Muscle of leg (tissue), 11 donors: ENCODE results near the gene MLN. TPM values are rescaled to one million over a fixed set of nuclear protein-coding genes. Genes with fewer than 3 reads are reported as not detected.

Source experiments
- DNase-seq: peaks from one replicate; pipeline ENCODE4 v3.0.0; 2013
- H3K27ac ChIP-seq: one replicate; pipeline ENCODE4 v1.5.1; 2013; ENCODE audit warnings: mild to moderate bottlenecking, low read length, control low read depth
- H3K27me3 ChIP-seq: one replicate; pipeline ENCODE4 v1.6.1; 2013; ENCODE audit warnings: low read length; ENCODE audit not compliant: control insufficient read depth, insufficient read depth
- H3K36me3 ChIP-seq: one replicate; pipeline ENCODE4 v1.6.1; 2013; ENCODE audit warnings: low read length; ENCODE audit not compliant: control insufficient read depth, insufficient read depth
- H3K4me1 ChIP-seq: one replicate; pipeline ENCODE4 v1.6.1; 2013; ENCODE audit warnings: low read length; ENCODE audit not compliant: control insufficient read depth, insufficient read depth
- H3K4me3 ChIP-seq: one replicate; pipeline ENCODE4 v1.5.1; 2013; ENCODE audit warnings: low read length, control low read depth
- H3K9me3 ChIP-seq: replicated peaks from 2 replicates; pipeline ENCODE4 v1.6.1; 2013; ENCODE audit warnings: low read depth, low read length; ENCODE audit not compliant: control insufficient read depth
- WGBS: methylation state at CpG from one replicate; pipeline ENCODE4 v1.1.5; 2013; ENCODE audit warnings: missing lambda C conversion rate; ENCODE audit not compliant: insufficient coverage; 5-methylcytosine and 5-hydroxymethylcytosine counted together
- polyA plus RNA-seq, 8 donors: library from polyadenylated mRNA; unstranded; fragments of 120-200 nt; gene quantifications; one replicate each; pipeline versions ENCODE4 v1.2.1 to v1.2.3, GENCODE V29; 2013; ENCODE audit warnings: inconsistent platforms in 1 of 8, low replicate concordance in 1 of 8; ENCODE audit not compliant: insufficient read length in 8 of 8, insufficient read depth in 1 of 8
- total RNA-seq: library from RNA; stranded (reverse); fragments of 120-200 nt; gene quantifications from one replicate; pipeline ENCODE4 v1.2.4, GENCODE V29; 2013

Gene MLN
- total and polyA plus RNA-seq, 9 donors: 1.2 to 4.9 TPM; not detected in 7

DNA sequence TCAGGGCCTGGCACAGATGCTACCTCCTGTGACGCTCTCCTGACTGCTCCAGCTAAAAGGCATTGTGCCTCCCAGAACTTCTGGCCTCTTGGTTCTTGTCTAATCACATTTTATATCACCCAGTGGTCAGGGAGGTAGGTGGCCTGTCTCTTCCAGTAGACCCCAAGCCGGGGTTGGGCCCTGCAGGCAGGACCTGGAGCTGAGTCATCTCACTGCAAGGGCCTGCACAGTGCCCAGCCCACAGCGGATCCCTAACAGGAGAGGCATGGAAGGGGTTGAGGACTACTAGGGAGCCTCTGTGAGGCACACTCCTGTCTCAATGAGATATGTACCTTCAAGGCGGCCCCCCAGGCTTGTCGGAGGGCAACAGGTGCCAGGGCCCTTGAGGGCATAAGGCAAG is 21.2 kb downstream of the MLN start:
- Histone ChIP-seq H3K9me3 (no peaks in the 10 kb centered on the region), H3K27me3 (no peaks in the 10 kb centered on the region), H3K27ac (no peak overlapping the region), H3K4me1 (peaks cover 27% of the 10 kb centered on the region), H3K4me3 (no peak overlapping the region), H3K36me3 (peaks cover 92% of the 10 kb centered on the region)
- 86% methylated on average over 5 of the region's 5 CpGs for WGBS
- DNase-seq: no peak

DNA sequence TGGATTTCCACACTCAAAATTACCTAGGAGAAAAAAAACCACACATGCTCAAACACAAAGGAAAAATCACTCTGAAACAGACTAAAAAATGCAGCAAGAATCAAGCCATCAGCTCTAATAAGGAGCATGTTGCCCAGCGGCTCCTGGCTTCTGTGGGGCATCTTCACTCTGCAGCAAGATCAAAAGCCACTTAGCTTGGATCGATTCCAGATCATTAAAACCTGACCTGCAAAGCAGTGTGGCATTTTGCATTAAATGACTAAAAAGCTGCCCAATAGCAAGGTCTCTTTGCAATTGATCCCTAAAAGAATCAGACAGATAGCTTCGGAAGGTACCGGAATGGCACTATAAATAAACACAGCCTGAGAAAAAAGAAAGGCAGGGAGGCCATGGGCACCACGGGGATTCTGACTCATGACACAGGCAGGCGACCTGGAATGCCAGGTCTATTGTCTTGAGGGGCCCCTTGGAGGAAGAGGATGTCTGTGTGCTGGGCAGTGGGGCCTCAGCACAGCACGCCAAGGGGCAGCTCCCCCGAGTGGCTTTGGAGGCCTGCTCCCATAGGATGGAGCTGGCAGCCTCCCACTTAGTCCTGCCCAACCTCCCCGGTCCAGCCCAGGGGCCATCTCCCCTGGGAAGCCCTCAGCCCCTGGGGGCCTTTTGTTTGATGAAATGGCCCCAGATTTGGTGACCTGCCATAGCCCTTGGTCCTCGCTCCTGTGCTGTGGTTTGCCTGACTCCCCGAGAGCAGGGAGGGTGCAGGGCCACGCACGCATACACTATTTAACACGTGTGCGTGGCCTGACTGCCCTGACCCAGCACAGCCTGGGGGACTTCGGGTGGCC is 22.4 kb downstream of the MLN start:
- H3K4me1 ChIP-seq: peaks cover 19% of the 10 kb centered on the region
- 71% methylated on average over 13 of the region's 16 CpGs for WGBS
- no peak overlapping the region for H3K27ac ChIP-seq
- H3K4me3 ChIP-seq: no peak overlapping the region
- DNase-seq: no peak
- no peaks in the 10 kb centered on the region for H3K27me3 ChIP-seq
- peaks cover 98% of the 10 kb centered on the region for H3K36me3 ChIP-seq
- no peaks in the 10 kb centered on the region for H3K9me3 ChIP-seq

DNA sequence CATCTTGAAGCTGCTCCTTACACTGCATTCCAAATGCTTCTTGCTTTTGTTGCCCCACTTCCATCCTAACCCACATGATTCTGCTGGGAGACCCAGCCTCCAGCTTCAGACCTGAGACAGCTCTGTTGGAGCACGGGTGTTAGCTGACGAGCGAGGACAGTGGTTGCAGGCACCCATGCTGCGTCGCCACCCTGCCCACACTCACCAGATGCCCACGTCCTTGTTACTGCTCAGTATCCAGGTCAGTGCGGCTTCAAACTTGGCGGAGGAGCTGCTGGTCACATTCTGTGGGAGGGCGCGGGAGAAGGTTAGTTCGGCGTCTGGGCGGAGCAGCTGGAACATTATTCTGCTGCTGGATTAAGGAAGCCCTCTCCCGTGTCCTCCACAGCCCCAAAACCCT is 23.9 kb downstream of the MLN start:
- Histone ChIP-seq H3K4me3 (no peak overlapping the region), H3K27me3 (no peaks in the 10 kb centered on the region), H3K27ac (no peak overlapping the region), H3K36me3 (peaks cover 99% of the 10 kb centered on the region), H3K9me3 (no peaks in the 10 kb centered on the region), H3K4me1 (peaks cover 6% of the 10 kb centered on the region)
- 94% methylated on average over 12 of the region's 14 CpGs for WGBS
- no peak for DNase-seq

DNA sequence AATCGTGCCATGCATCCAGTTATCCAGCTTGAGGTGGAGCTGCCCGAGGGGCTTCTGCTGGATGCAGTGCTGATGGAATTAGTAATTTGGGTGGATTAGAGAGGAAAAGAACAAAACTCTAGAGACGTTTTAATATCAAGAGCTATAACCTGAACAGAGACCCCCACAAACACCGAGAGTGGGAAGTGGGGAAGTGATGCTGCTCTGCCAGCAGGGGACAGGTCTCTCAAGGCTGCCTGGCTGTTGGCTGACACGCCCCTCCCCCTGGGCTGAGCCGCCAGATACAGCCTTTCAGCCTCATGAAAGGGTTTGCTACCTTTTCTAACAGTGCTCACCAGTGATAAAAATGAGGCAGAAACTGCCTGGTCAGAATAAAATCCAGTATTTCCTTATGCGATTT is 24.5 kb downstream of the MLN start:
- Histone ChIP-seq H3K27me3 (no peaks in the 10 kb centered on the region), H3K9me3 (no peaks in the 10 kb centered on the region), H3K27ac (no peak overlapping the region), H3K36me3 (peaks cover 98% of the 10 kb centered on the region), H3K4me1 (peaks cover 6% of the 10 kb centered on the region), H3K4me3 (no peak overlapping the region)
- no peak for DNase-seq
- WGBS: 69% methylated on average over 2 of the region's 7 CpGs

DNA sequence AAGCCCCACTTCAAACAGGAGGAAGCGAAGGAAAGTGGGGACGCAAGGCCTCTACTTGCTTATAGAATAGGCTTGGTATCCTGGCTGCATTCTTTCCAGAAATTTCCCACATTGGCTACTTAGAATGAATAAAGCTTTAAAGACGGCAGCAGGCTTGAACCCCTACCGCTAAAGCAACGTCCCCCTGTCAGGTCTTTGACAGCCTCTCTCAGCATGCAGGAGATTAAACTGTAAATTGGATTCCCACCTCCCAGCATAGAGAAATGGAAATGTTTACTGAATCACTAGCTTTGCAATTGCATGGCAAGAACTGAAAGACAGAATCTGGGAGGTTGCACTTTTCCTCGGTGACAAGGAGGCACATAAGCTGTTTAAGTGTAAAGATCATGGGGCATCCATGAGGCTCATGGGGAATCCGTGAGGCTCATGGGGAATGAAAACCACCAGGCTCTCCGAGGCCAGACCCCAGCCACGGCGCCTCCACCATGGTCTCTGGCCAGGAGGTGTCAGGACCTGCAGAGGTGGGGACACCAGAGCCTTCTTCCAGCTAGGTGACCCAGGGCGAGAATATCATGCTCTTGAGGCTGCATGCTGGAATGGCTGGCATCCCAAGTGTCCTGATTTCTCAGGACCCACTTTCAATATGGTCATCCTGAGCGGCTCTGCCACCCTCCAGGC is 25.2 kb downstream of the MLN start:
- no peak for DNase-seq
- Histone ChIP-seq H3K4me1 (peaks cover 6% of the 10 kb centered on the region), H3K27me3 (no peaks in the 10 kb centered on the region), H3K4me3 (no peak overlapping the region), H3K27ac (no peak overlapping the region), H3K9me3 (no peaks in the 10 kb centered on the region), H3K36me3 (peaks cover 96% of the 10 kb centered on the region)
- WGBS: 93% methylated on average over 9 of the region's 12 CpGs

DNA sequence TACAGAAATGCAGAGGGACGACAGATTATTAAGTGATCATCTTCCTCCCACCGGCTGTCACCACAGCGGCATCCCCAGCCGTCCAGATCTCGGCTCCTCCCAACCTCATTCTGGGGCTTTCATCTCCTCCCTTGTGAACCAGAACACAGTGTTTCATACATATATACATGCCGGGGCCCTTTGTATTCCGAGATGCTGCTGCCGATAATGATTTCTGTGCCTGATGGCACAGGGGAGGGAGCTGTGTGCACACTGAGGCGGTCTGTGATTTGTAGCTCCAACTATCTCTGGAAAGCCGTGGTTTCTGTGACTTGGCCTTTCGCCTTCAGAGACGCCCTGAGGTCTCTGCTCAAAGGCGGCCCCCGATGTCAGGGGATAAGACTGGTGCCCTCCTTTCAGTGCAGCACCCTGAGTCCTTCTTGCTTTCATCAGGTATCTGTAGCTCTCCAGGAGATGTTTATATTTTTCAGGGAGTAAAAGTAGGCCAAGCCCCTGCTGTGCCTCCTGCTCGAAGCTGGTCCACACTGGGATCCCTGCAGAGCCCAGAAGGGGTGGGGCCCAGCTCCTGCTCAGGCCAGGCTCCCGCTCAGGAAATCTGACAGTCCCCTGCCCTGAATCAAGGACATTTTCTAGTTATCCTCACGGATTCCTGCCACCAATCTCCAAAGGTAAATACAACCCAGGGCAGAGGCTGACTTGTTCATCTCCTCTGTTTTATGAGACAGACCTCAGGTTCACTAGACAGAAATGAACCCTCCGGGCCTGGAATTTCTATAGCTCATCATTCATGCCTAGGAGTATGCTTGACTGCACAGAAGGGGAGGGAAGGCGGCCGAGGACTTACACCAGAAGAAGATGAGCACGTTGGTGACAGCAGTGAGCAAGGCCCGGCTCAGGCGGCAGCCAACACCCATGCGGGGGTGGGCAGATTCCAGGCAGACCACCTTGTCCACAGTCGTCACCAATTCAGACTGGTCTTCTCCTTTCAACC is 26.1 kb downstream of the MLN start:
- peaks cover 9% of the 10 kb centered on the region for H3K4me1 ChIP-seq
- H3K27me3 ChIP-seq: no peaks in the 10 kb centered on the region
- H3K9me3 ChIP-seq: no peaks in the 10 kb centered on the region
- no peak overlapping the region for H3K27ac ChIP-seq
- H3K4me3 ChIP-seq: no peak overlapping the region
- WGBS: 88% methylated on average over 15 of the region's 25 CpGs
- no peak for DNase-seq
- peaks cover 96% of the 10 kb centered on the region for H3K36me3 ChIP-seq

DNA sequence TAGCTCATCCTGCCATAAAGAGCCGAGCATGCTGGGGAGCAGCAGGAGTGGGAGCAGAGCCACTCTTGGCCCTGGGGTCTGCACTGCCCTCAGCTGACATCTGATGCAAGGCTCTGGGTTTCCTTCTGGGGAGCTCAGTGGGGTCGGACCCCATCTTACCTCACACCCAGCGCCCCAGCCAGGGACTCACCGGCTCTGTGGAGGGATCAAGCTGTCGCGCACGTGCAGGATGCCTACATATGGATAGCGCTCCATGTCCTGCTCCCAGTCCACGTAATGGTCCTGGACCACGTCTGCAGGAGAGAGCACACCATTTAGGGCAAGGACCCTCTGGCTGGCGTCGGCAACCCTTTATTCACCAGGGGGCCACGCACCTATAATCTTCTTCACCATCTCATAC is 27.0 kb downstream of the MLN start:
- no peak for DNase-seq
- 93% methylated on average over 13 of the region's 13 CpGs for WGBS

DNA sequence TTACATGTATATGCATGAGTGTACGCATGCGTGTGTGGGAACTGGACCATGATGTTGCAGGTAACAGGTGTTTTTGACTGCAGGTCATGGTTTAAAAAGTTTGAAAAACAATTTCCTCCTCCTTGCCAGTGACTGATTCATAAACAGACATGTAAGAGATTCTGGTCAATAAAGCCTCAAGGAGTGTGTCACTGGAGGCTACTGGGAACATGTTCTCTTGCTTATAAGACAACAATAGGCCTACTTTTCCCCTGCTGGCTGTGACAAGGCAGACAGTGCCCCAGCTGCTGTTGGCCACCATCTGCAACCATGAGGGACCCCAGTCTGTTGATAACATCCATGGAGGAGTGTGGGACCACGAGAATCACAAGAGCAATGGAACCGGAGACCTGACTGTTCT is 27.6 kb downstream of the MLN start:
- no peak overlapping the region for H3K27ac ChIP-seq
- peaks cover 18% of the 10 kb centered on the region for H3K4me1 ChIP-seq
- no peaks in the 10 kb centered on the region for H3K9me3 ChIP-seq
- no peak for DNase-seq
- H3K36me3 ChIP-seq: peaks cover 91% of the 10 kb centered on the region
- no peaks in the 10 kb centered on the region for H3K27me3 ChIP-seq
- WGBS: 100% methylated on average over 1 of the region's 4 CpGs
- H3K4me3 ChIP-seq: no peak overlapping the region

More for the DNA sequence above, 27.0 kb downstream of the MLN start:
- Histone ChIP-seq H3K36me3 (peaks cover 96% of the 10 kb centered on the region), H3K4me3 (no peak overlapping the region), H3K9me3 (no peaks in the 10 kb centered on the region), H3K27ac (no peak overlapping the region), H3K4me1 (peaks cover 16% of the 10 kb centered on the region), H3K27me3 (no peaks in the 10 kb centered on the region)

DNA sequence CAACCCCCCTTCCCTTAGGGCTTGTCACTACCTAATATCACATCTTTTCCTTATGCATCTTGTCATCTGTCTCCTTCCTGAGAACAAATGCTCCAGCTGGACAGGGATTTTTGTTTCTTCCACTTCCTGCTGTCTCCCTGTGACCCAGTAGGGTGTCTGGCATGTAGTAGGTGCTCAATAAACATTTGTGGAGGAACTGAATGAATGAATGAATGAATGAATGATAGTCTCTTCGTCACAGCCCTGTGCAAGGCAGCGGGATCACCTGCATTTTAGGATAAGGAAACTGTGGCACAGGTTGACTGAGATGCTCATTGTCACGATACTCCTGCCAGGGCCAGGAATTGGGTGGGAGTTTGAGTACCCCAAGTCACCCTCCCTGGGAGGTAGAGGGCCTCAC is 29.0 kb downstream of the MLN start:
- no peak overlapping the region for H3K27ac ChIP-seq
- WGBS: 97% methylated on average over 3 of the region's 3 CpGs
- no peaks in the 10 kb centered on the region for H3K9me3 ChIP-seq

More for the DNA sequence above, 29.0 kb downstream of the MLN start:
- Histone ChIP-seq H3K27me3 (peaks cover 3% of the 10 kb centered on the region), H3K4me1 (peaks cover 32% of the 10 kb centered on the region), H3K4me3 (no peak overlapping the region), H3K36me3 (peaks cover 77% of the 10 kb centered on the region)
- DNase-seq: no peak
